ENCODE results near the gene CDO1. TPM values are rescaled to one million over a fixed set of nuclear protein-coding genes. Genes with fewer than 3 reads are reported as not detected.

Gene CDO1
- total RNA-seq, 1 experiment from 2014 or later, result 0.17 TPM

DNA sequence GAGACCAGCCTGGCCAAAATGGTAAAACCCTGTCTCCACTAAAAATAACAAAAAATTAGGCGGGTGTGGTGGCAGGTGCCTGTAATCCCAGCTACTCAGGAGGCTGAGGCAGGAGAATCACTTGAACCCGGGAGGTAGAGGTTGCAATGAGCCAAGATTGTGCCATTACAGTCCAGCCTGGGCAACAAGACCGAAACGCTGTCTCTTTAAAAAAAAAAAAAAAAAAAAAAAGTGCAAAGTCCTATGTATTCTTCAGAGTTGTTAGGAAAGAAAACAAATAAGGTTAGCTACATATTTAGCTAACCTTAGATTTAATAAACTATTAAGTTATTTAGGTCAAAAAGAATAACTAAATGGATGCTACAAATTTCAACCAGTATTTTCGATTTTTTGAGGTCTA is 13.5 kb upstream of the CDO1 start:
- no peak overlapping the region for H3K4me3 ChIP-seq (replicated peaks in 1 of 2; ENCODE audit: low read depth in 1 of 2, low read length in 2 of 2)
- peaks cover 30 to 59% of the 10 kb centered on the region in 2 experiments for H3K36me3 ChIP-seq (ENCODE audit: control insufficient read depth in 1 of 2, insufficient read depth in 2 of 2, low read length in 2 of 2)
- CTCF ChIA-PET, result interaction anchor here (1.2 kb wide), 1 partner anchor 195 kb away, joined by 3 read pairs; no protein-coding TSS in a partner anchor
- no peaks in the 10 kb centered on the region for H3K4me1 ChIP-seq (ENCODE audit: control insufficient read depth in 1 of 2, insufficient read depth in 2 of 2, low read length in 2 of 2)
- POLR2A ChIA-PET, result no interaction called here
- intact Hi-C loops (cut with micrococcal nuclease), result loop anchor here (2.0 to 10.0 kb wide), 3 partner anchors 195 to 733 kb away; no protein-coding TSS in a partner anchor
- RAD21 ChIA-PET (ENCODE audit: low non-redundant PET in 1 of 2, low total read pairs in 2 of 2, uncharacterized antibody in 2 of 2, unreplicated experiment in 2 of 2), result no interaction called here
- TF ChIP-seq TCF7L2 (IDR thresholded peaks at IDR 0.05; ENCODE audit: borderline replicate concordance, extremely low read depth, insufficient read depth, insufficient read length) (no peak), EGR1 (IDR thresholded peaks at IDR 0.05; ENCODE audit: low read depth) (no peak), CEBPB (IDR thresholded peaks at IDR 0.05; ENCODE audit: low read depth) (no peak), CBX3 (IDR thresholded peaks at IDR 0.05; ENCODE audit: low read depth) (no peak), EZH2phosphoT487 (IDR thresholded peaks at IDR 0.05; ENCODE audit: borderline replicate concordance) (no peak), POLR2A (IDR thresholded peaks at IDR 0.05; ENCODE audit: borderline replicate concordance, extremely low read depth, insufficient read depth, insufficient read length) (no peak), RAD21 (IDR thresholded peaks at IDR 0.05; ENCODE audit: low read depth) (no peak)
- TF ChIP-seq, protein P1, sequence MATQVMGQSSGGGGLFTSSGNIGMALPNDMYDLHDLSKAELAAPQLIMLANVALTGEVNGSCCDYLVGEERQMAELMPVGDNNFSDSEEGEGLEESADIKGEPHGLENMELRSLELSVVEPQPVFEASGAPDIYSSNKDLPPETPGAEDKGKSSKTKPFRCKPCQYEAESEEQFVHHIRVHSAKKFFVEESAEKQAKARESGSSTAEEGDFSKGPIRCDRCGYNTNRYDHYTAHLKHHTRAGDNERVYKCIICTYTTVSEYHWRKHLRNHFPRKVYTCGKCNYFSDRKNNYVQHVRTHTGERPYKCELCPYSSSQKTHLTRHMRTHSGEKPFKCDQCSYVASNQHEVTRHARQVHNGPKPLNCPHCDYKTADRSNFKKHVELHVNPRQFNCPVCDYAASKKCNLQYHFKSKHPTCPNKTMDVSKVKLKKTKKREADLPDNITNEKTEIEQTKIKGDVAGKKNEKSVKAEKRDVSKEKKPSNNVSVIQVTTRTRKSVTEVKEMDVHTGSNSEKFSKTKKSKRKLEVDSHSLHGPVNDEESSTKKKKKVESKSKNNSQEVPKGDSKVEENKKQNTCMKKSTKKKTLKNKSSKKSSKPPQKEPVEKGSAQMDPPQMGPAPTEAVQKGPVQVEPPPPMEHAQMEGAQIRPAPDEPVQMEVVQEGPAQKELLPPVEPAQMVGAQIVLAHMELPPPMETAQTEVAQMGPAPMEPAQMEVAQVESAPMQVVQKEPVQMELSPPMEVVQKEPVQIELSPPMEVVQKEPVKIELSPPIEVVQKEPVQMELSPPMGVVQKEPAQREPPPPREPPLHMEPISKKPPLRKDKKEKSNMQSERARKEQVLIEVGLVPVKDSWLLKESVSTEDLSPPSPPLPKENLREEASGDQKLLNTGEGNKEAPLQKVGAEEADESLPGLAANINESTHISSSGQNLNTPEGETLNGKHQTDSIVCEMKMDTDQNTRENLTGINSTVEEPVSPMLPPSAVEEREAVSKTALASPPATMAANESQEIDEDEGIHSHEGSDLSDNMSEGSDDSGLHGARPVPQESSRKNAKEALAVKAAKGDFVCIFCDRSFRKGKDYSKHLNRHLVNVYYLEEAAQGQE (IDR thresholded peaks at IDR 0.05; ENCODE audit: low read depth), result no peak
- TF ChIP-seq, protein P2, sequence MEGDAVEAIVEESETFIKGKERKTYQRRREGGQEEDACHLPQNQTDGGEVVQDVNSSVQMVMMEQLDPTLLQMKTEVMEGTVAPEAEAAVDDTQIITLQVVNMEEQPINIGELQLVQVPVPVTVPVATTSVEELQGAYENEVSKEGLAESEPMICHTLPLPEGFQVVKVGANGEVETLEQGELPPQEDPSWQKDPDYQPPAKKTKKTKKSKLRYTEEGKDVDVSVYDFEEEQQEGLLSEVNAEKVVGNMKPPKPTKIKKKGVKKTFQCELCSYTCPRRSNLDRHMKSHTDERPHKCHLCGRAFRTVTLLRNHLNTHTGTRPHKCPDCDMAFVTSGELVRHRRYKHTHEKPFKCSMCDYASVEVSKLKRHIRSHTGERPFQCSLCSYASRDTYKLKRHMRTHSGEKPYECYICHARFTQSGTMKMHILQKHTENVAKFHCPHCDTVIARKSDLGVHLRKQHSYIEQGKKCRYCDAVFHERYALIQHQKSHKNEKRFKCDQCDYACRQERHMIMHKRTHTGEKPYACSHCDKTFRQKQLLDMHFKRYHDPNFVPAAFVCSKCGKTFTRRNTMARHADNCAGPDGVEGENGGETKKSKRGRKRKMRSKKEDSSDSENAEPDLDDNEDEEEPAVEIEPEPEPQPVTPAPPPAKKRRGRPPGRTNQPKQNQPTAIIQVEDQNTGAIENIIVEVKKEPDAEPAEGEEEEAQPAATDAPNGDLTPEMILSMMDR (IDR thresholded peaks at IDR 0.05 in 2 of 3, conservative IDR thresholded peaks at IDR 0.05 in 1 of 3; ENCODE audit: borderline replicate concordance in 1 of 3, insufficient read depth in 1 of 3, low read depth in 2 of 3, low read length in 2 of 3), result no peak
- TF ChIP-seq, protein P3, sequence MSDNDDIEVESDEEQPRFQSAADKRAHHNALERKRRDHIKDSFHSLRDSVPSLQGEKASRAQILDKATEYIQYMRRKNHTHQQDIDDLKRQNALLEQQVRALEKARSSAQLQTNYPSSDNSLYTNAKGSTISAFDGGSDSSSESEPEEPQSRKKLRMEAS (IDR thresholded peaks at IDR 0.05), result no peak
- TF ChIP-seq, protein P4, sequence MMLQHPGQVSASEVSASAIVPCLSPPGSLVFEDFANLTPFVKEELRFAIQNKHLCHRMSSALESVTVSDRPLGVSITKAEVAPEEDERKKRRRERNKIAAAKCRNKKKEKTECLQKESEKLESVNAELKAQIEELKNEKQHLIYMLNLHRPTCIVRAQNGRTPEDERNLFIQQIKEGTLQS (IDR thresholded peaks at IDR 0.05), result no peak
- H2AFZ ChIP-seq (ENCODE audit: low read depth, low read length, poor library complexity, severe bottlenecking), result no peak overlapping the region
- H3K9ac ChIP-seq (ENCODE audit: low read length), result no peak overlapping the region
- peaks cover 26% of the 10 kb centered on the region for H3K79me2 ChIP-seq (ENCODE audit: insufficient read depth, low read length)
- H3K4me2 ChIP-seq (ENCODE audit: low read length), result no peak overlapping the region
- H3K9me3 ChIP-seq (ENCODE audit: control insufficient read depth in 1 of 2, insufficient read depth in 1 of 2, low read depth in 1 of 2, low read length in 2 of 2), result no peaks in the 10 kb centered on the region
- BruUV-seq (replicated peaks), result no TSS peak
- H3K9me2 ChIP-seq (ENCODE audit: insufficient read depth), result no peaks in the 10 kb centered on the region
- DNase-seq (ENCODE audit: low read depth, low spot score) (no peak), ATAC-seq (no peak)
- H3K27ac ChIP-seq (ENCODE audit: low read depth, low read length), result no peak overlapping the region
- no peaks in the 10 kb centered on the region for H4K20me1 ChIP-seq (ENCODE audit: insufficient read depth)
- H3K27me3 ChIP-seq (ENCODE audit: insufficient read depth, low read length), result no peaks in the 10 kb centered on the region
